Upper lobe of left lung (tissue), 6 donors: ENCODE data around the gene BEST1. TPM values are rescaled to one million over a fixed set of nuclear protein-coding genes. Genes with fewer than 3 reads are reported as not detected.

ENCODE experiments used
- ATAC-seq, 2 donors: fragments of 200-7000 bp; cut with Tn5 transposase; one replicate each; pipeline ENCODE4 v1.9.1; 2022; ENCODE audit warnings: mild to moderate bottlenecking in 2 of 2, moderate library complexity in 2 of 2; ENCODE audit not compliant: low FRiP score in 2 of 2
- DNase-seq, 2 donors: peaks; one replicate each; pipeline ENCODE4 v3.0.0-alpha.2; 2019 to 2020
- H3K27ac ChIP-seq, 4 donors: fragments of 200-600 bp; sonication (generic); one replicate each; pipeline ENCODE4 v1.5.1; 2016 to 2019
- H3K27me3 ChIP-seq, 4 donors: fragments of 200-600 bp; sonication (generic); one replicate each; pipeline ENCODE4 v1.5.1; 2017 to 2019
- H3K36me3 ChIP-seq, 4 donors: fragments of 200-600 bp; sonication (generic); one replicate each; pipeline ENCODE4 v1.5.1; 2016 to 2019
- H3K4me1 ChIP-seq, 4 donors: fragments of 200-600 bp; sonication (generic); one replicate each; pipeline ENCODE4 v1.5.1; 2018 to 2019
- H3K4me3 ChIP-seq, 4 donors: fragments of 200-600 bp; sonication (generic); one replicate each; pipeline ENCODE4 v1.5.1; 2017 to 2019; ENCODE audit warnings: mild to moderate bottlenecking in 2 of 4, moderate library complexity in 1 of 4
- H3K9me3 ChIP-seq, 4 donors: fragments of 200-600 bp; sonication (generic); one replicate each; pipeline ENCODE4 v1.5.1; 2018 to 2019
- CTCF ChIP-seq, 6 experiments: fragments of 450-650 bp in 4 of 6; fragments of 200-600 bp in 2 of 6; sonication (generic) in 2 of 6; IDR thresholded peaks; one replicate each; pipeline ENCODE4 v1.5.1; 2016 to 2019; ENCODE audit warnings: antibody characterized with exemption in 6 of 6
- EP300 ChIP-seq, 4 donors: sonication (generic); formaldehyde crosslinking; IDR thresholded peaks; one replicate each; pipeline ENCODE4 v1.5.1; 2017; ENCODE audit warnings: antibody characterized with exemption in 4 of 4, control low read depth in 2 of 4
- POLR2A ChIP-seq, 4 donors: fragments of 450-650 bp; IDR thresholded peaks; one replicate each; pipeline ENCODE4 v1.5.1; 2016 to 2017; ENCODE audit warnings: antibody characterized with exemption in 4 of 4, mild to moderate bottlenecking in 2 of 4
- POLR2AphosphoS5 ChIP-seq, 2 donors: sonication (generic); formaldehyde crosslinking; IDR thresholded peaks; one replicate each; pipeline ENCODE4 v1.5.1; 2017; ENCODE audit warnings: antibody characterized with exemption in 2 of 2
- WGBS, 2 donors: methylation state at CpG; one replicate each; pipeline ENCODE4 v1.1.5; 2017 to 2018; 5-methylcytosine and 5-hydroxymethylcytosine counted together
- total RNA-seq, 6 donors: library from RNA; depleted of rRNA in 4 of 6; stranded (reverse); fragments of >200 nt in 4 of 6; gene quantifications; one replicate each; pipeline versions ENCODE4 v1.1.0 to v1.2.1, GENCODE V29; 2016 to 2021
- donor health status: DM: no; HTN: no; CAD: no; lungs with moderate emphysema.
- donor health status: DM: no; HTN: yes; CAD: no; lungs with severe emphysema.

Gene BEST1
- total RNA-seq, 6 donors from 2014 or later = 6.5 to 18.9 (median 10.4) TPM

GRCh38 chr11:61907871-61908729, 42.1 kb upstream of the BEST1 start:
- no peak for DNase-seq
- H3K9me3 ChIP-seq = no peaks in the 10 kb centered on the region
- ATAC-seq = no peak
- H3K4me1 ChIP-seq = peaks cover 2 to 6% (median 5%) of the 10 kb centered on the region in 4 donors
- 88 to 93% methylated on average over 12 to 20 of the region's 21 CpGs for WGBS, 2 donors
- H3K27ac ChIP-seq = peak overlapping the region in 1 of 4 donors; percentile 56
- TF ChIP-seq CTCF (IDR thresholded peaks at IDR 0.05) = no peak
- no peak for TF ChIP-seq POLR2AphosphoS5 (IDR thresholded peaks at IDR 0.05)
- no peak for TF ChIP-seq EP300 (IDR thresholded peaks at IDR 0.05)
- H3K4me3 ChIP-seq = no peak overlapping the region
- no peaks in the 10 kb centered on the region for H3K27me3 ChIP-seq
- H3K36me3 ChIP-seq = peaks cover 0 to 20% (median 3%) of the 10 kb centered on the region in 4 donors

- WGBS, 2 donors = 70 to 82% methylated on average over 8 to 10 of the region's 10 CpGs
- peaks cover 0 to 20% (median 3%) of the 10 kb centered on the region in 4 donors for H3K36me3 ChIP-seq
- no peak for TF ChIP-seq POLR2AphosphoS5 (IDR thresholded peaks at IDR 0.05)
- no peak for TF ChIP-seq CTCF (IDR thresholded peaks at IDR 0.05)
- no peak for TF ChIP-seq POLR2A (IDR thresholded peaks at IDR 0.05)
- no peak for TF ChIP-seq EP300 (IDR thresholded peaks at IDR 0.05)
- H3K27ac ChIP-seq = peak overlapping the region in 2 of 4 donors; percentile 17 to 56
- DNase-seq = no peak
- no peaks in the 10 kb centered on the region for H3K27me3 ChIP-seq
- peaks cover 4 to 6% (median 5%) of the 10 kb centered on the region in 4 donors for H3K4me1 ChIP-seq
- ATAC-seq = no peak
- H3K4me3 ChIP-seq = no peak overlapping the region
- H3K9me3 ChIP-seq = no peaks in the 10 kb centered on the region
Observed at GRCh38 chr11:61908730-61909316, 41.3 kb upstream of the BEST1 start.

GRCh38 chr11:61910187-61911127, 39.7 kb upstream of the BEST1 start:
- Histone ChIP-seq H3K36me3 (peaks cover 0 to 15% (median 3%) of the 10 kb centered on the region in 4 donors), H3K4me3 (no peak overlapping the region), H3K27me3 (no peaks in the 10 kb centered on the region), H3K27ac (no peak overlapping the region), H3K9me3 (no peaks in the 10 kb centered on the region), H3K4me1 (peaks cover 4 to 6% (median 5%) of the 10 kb centered on the region in 4 donors)
- ATAC-seq (peak in 1 of 2 donors; percentile 15), DNase-seq (no peak)
- 92 to 96% methylated on average over 10 to 13 of the region's 13 CpGs for WGBS, 2 donors
- TF ChIP-seq POLR2A (IDR thresholded peaks at IDR 0.05) (no peak), EP300 (IDR thresholded peaks at IDR 0.05) (no peak), POLR2AphosphoS5 (IDR thresholded peaks at IDR 0.05) (no peak), CTCF (IDR thresholded peaks at IDR 0.05) (no peak)

- ATAC-seq (no peak), DNase-seq (no peak)
- Histone ChIP-seq H3K27me3 (no peaks in the 10 kb centered on the region), H3K27ac (no peak overlapping the region), H3K36me3 (peaks cover 0 to 10% (median 2%) of the 10 kb centered on the region in 4 donors), H3K4me3 (no peak overlapping the region), H3K9me3 (no peaks in the 10 kb centered on the region), H3K4me1 (peaks cover 4 to 6% (median 5%) of the 10 kb centered on the region in 4 donors)
- TF ChIP-seq CTCF (IDR thresholded peaks at IDR 0.05) (no peak), EP300 (IDR thresholded peaks at IDR 0.05) (no peak), POLR2AphosphoS5 (IDR thresholded peaks at IDR 0.05) (no peak), POLR2A (IDR thresholded peaks at IDR 0.05) (no peak)
- WGBS, 2 donors = 77 to 80% methylated on average over 4 to 7 of the region's 7 CpGs
Observed at GRCh38 chr11:61911128-61911700, 38.9 kb upstream of the BEST1 start.
